HG03060 (cell line): ENCODE results near the gene CRYZ.

Source experiments
- ATAC-seq: cut with Tn5 transposase; IDR thresholded peaks from one replicate; pipeline ENCODE4 v1.9.1; 2021; ENCODE audit warnings: low read depth, moderate number of reproducible peaks; ENCODE audit not compliant: unreplicated experiment

CRYZ gene

DNA sequence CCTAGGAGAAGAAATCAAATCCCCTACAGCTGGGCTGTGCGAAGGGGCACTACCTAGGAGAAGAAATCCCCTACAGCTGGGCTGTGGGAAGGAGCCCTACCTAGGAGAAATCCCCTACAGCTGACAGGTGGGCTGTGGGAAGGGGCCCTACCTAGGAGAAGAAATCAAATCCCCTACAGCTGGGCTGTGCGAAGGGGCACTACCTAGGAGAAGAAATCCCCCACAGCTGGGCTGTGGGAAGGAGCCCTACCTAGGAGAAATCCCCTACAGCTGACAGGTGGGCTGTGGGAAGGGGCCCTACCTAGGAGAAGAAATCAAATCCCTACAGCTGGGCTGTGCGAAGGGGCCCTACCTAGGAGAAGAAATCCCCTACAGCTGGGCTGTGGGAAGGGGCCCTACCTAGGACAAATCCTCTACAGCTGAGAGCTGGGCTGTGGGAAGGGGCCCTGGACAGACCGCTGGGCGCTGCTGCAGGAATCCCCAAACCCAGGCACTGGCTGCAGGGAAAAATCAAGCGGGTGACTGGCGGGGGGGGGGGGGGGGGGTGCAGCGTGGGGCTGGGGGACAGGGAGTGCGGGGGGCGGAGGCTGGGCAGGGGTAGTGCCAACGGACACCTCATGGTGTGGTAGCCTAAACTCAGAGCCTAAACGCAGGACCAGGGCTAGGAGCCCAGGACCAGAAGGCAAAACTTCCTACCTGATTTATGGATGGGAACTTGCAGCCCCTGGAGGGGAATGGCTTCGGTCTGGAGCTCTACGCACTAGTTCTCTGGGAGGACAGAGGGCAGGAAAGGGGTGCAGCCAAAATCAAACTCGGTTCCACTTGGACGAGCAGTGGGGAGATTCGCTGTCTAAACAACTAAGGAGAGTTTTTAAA lies 541 bp downstream of the CRYZ start:
- peak; percentile 1 for ATAC-seq

- peak; percentile 36 for ATAC-seq
Observed at GRCh38 chr1:74731399-74732052, 1.3 kb downstream of the CRYZ start.

DNA sequence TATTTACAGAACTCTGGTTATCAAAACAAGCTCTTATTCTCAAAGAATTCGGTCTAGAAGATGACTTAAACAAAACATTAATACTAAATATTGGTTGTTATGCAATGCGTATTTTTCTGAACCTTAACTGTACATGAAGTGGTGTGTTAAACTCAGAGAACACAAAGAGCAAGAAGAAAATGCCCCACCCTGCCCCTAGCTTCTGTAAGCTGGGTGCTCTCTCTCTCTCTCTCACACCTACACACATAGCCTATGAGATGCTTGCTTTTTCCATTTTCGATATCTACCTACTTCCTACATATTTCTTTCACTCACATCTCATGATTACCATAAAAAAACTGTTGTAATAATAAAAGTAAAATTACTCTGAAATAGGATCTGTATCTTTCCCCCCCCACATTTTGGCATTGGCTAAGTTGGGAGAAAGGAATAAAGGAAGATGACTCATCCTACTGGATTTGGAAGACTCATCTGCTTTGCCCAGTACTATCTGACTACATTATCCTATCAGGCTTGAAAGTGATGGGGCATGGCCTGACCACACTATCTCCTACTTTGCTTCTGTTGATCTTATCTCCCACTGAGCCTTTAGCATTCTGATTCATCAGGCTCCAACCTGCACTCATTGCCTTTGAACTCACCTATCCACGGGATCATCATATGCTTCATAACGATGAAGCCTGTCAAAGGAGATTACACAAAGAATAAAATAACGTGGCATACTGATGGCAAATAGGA lies 2.9 kb downstream of the CRYZ start:
- no peak for ATAC-seq

GRCh38 chr1:74728736-74729135 lies 4.1 kb downstream of the CRYZ start:
- ATAC-seq = no peak

GRCh38 chr1:74726063-74726462 lies 6.8 kb downstream of the CRYZ start:
- ATAC-seq = no peak

DNA sequence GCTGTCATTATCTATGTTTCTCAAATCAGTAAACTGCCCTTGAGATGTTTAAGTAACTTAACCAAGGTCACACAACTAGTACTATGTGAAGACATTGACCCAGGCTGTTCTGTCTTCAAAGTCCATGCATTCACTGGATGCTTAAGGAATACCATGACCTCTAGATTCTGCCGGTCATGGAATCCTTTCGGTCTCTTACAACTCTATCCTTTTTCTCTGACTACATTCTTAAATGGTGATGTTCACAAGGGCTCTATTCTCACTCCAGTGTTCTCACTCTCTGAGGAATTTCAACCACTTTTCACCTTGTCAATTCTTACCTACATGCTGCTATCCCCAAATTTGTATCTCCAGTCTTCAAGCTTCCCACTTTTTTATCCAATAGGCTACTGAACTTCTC lies 15.2 kb downstream of the CRYZ start:
- no peak for ATAC-seq

- no peak for ATAC-seq
Observed at GRCh38 chr1:74716822-74717221, 16.0 kb downstream of the CRYZ start.

DNA sequence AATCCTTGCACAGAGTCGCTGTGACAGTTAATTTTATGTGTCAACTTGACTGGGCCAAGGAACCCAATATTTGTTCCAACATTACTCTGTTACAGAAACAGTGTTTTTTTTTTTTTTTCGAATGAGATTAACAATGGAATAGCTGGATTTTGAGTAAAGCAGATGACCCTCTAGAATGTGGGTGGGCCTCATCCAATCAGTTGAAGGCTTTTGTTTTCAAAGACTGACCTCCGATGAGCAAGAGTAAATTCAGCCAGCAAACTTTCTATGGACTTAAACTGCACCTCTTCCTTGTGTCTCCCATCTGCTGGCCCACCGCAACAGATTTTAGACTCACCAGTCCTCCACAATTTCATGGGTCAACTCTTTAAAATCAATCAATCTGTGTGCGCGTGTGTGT lies 17.0 kb downstream of the CRYZ start:
- no peak for ATAC-seq

- no peak for ATAC-seq
Observed at GRCh38 chr1:74715236-74715502, 17.7 kb downstream of the CRYZ start.

- peak; percentile 50 for ATAC-seq
Observed at GRCh38 chr1:74714429-74715235, 18.2 kb downstream of the CRYZ start.

GRCh38 chr1:74713849-74714248 lies 19.0 kb downstream of the CRYZ start:
- ATAC-seq = no peak

DNA sequence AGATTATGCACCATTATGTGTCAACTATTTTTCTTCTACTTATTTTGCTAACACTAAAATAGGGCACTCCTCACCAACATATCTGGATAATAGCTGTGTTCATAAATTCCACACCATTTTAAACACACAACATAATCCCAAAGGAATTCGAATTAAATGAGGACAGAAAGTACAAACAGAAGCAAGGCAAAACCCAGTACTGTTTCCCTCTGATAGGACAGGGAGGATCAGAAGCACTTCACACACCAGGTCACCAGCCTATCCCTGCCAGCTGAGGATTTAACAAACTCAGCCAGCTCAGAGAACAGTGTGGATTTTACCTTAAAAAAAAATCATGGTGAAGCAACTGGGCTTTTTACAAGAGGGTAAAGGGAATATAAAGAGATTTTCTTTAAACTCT lies 20.0 kb downstream of the CRYZ start:
- ATAC-seq = no peak

- ATAC-seq = no peak
Observed at GRCh38 chr1:74703386-74704182, 29.3 kb downstream of the CRYZ start.

DNA sequence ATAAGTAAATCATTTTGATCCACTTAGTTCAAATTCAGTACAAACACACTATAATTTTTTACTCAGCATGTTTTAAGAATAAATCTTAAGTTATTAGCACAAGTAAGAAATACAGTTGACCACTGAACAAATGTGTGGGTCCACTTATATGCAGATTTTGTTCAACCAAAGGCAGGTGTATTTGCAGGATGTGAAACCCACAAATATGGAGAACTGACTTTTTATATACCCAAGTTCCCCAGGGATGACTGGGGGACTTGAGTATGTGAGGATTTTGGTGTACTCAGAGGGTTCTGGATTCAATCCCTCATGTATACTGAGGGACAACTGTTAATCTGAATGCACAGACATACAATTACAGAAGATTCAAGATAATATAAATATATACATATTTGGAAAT lies 33.5 kb downstream of the CRYZ start:
- no peak for ATAC-seq

DNA sequence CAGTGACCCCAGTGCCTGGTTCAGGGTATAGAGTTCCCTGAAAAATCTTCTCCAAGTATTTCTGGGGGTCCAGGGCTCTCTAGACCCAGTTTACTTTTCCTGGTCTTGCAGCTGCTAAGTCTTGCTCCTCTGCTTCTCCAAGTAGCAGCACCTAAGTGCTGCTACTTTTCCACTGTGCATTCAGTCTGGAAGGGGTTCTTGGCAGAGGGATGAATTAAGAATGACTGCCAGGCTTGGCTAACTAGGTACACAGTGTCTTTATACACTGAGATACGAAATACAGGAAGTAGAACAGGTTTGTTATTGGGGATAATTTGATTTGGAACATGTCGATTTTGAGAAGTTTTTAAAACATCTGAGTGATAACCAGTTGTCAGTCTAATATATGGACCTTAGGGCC lies 35.0 kb downstream of the CRYZ start:
- no peak for ATAC-seq

- ATAC-seq = no peak
Observed at GRCh38 chr1:74693473-74693872, 39.4 kb downstream of the CRYZ start.

GRCh38 chr1:74690909-74691308 lies 41.9 kb downstream of the CRYZ start:
- ATAC-seq = no peak

DNA sequence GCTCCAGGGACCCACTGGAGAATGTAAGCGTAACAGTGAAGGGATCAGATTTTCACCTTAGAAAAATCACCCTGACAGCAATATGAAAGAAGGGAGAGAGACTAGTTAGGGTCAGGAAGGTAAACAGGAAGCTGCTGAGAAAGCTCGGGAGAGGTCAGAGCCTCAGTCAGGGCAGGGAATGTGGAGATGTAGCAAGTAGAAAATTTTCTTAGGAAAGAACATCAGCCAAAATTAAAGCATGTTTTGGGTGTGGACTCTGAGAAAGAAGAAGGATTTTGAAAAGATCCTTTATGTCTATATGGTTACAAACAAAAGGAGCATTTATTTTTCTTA lies 42.5 kb downstream of the CRYZ start:
- no peak for ATAC-seq

- ATAC-seq = no peak
Observed at GRCh38 chr1:74689621-74690363, 43.1 kb downstream of the CRYZ start.
